ENCODE data around the gene KSR2. TPM values are rescaled to one million over a fixed set of nuclear protein-coding genes. Genes with fewer than 3 reads are reported as not detected.

Gene KSR2
- 0.47 TPM for total RNA-seq (ENCODE audit: unreplicated experiment)
- long read RNA-seq: 0 reads

DNA sequence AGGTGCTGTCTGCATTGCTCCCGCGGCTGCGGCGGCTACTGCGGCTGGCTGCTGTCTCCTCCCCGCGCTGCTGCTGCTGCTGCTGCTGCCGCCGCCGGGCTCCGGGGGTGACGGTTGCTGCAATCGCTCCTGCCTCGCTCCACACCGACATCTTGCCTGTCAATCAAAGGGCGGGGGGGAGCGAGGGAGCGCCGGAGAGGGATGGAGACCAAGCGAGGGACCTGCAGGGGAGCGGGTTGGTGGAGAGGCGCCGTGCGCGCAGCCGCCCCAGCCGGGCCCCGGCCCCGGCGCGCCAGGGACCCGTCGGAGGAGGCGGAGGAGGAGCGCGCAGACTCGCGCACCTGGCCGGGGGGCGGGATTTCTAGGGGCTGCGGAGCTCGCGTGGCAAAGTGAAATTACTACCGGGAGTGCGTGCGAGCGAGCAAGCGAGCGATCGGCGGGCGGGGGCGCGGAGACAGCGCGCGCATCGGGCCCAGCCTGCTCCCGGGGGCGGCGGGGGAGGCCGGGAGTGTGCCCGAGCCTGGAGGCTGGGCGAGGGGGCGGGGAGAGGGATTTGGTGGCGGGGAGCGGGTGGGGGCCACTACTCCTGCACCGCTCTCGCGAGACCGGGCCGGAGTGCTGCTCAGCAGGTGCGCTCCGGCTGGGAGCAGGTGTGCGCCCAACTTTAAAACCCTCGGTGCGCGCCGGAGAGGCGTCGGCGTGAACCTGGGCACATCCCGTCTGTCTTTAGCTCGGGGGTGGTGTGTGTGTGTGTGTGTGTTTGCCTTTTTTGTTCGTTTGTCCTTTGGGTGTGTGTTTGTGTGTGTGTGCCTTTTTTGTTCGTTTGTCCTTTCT is at the start of gene KSR2:
Gene KSR2, minus strand, starts transcription at position 165 of the 834 bp plus-strand sequence. CDS start 735 bp downstream, outside the sequence.
- H3K4me1 Mint-ChIP-seq (ENCODE audit: low read depth, unreplicated experiment): peaks cover 5% of the 10 kb centered on the region
- DNase-seq: peak; percentile 92
- H3K4me3 Mint-ChIP-seq (ENCODE audit: unreplicated experiment): peak within 1 kb of the TSS; percentile 95
- peak within 1 kb of the TSS; percentile 17 for H3K27ac Mint-ChIP-seq (ENCODE audit: unreplicated experiment)
- peaks cover 17% of the 10 kb centered on the region for H3K36me3 Mint-ChIP-seq (ENCODE audit: unreplicated experiment)
- peaks cover 13% of the 10 kb centered on the region for H3K27me3 Mint-ChIP-seq (ENCODE audit: unreplicated experiment)
- H3K9me3 Mint-ChIP-seq (ENCODE audit: unreplicated experiment): peaks cover 4% of the 10 kb centered on the region
- TF ChIP-seq, protein P1, sequence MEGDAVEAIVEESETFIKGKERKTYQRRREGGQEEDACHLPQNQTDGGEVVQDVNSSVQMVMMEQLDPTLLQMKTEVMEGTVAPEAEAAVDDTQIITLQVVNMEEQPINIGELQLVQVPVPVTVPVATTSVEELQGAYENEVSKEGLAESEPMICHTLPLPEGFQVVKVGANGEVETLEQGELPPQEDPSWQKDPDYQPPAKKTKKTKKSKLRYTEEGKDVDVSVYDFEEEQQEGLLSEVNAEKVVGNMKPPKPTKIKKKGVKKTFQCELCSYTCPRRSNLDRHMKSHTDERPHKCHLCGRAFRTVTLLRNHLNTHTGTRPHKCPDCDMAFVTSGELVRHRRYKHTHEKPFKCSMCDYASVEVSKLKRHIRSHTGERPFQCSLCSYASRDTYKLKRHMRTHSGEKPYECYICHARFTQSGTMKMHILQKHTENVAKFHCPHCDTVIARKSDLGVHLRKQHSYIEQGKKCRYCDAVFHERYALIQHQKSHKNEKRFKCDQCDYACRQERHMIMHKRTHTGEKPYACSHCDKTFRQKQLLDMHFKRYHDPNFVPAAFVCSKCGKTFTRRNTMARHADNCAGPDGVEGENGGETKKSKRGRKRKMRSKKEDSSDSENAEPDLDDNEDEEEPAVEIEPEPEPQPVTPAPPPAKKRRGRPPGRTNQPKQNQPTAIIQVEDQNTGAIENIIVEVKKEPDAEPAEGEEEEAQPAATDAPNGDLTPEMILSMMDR (IDR thresholded peaks at IDR 0.05; ENCODE audit: partially characterized antibody, unreplicated experiment): no peak

DNA sequence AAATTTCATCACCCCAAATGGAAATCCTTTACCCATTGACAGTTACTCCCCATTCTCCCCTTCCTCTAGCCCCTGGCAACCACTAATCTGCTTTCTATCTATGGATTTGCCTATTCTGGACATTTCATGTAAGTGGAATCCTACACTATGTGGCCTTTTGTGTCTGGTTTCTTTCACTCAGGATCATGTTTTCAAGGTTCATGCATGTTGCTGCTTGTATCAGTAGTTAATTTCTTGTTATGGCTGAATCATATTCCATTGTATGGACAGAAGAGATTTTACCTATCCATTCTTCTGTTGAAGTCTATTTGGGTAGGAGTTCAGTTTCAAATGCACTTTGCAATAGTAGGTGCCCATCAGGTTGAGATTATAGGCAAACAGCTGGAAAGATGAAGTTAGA is 49.1 kb upstream of the KSR2 start:
- H3K9me3 Mint-ChIP-seq (ENCODE audit: unreplicated experiment): peaks cover 2% of the 10 kb centered on the region
- TF ChIP-seq, protein P1 (IDR thresholded peaks at IDR 0.05; ENCODE audit: partially characterized antibody, unreplicated experiment): no peak
- no peaks in the 10 kb centered on the region for H3K4me1 Mint-ChIP-seq (ENCODE audit: low read depth, unreplicated experiment)
- peak overlapping the region; percentile 7 for H3K27ac Mint-ChIP-seq (ENCODE audit: unreplicated experiment)
- H3K27me3 Mint-ChIP-seq (ENCODE audit: unreplicated experiment): no peaks in the 10 kb centered on the region
- DNase-seq: no peak
- H3K36me3 Mint-ChIP-seq (ENCODE audit: unreplicated experiment): no peaks in the 10 kb centered on the region
- H3K4me3 Mint-ChIP-seq (ENCODE audit: unreplicated experiment): peak overlapping the region; percentile 82

DNA sequence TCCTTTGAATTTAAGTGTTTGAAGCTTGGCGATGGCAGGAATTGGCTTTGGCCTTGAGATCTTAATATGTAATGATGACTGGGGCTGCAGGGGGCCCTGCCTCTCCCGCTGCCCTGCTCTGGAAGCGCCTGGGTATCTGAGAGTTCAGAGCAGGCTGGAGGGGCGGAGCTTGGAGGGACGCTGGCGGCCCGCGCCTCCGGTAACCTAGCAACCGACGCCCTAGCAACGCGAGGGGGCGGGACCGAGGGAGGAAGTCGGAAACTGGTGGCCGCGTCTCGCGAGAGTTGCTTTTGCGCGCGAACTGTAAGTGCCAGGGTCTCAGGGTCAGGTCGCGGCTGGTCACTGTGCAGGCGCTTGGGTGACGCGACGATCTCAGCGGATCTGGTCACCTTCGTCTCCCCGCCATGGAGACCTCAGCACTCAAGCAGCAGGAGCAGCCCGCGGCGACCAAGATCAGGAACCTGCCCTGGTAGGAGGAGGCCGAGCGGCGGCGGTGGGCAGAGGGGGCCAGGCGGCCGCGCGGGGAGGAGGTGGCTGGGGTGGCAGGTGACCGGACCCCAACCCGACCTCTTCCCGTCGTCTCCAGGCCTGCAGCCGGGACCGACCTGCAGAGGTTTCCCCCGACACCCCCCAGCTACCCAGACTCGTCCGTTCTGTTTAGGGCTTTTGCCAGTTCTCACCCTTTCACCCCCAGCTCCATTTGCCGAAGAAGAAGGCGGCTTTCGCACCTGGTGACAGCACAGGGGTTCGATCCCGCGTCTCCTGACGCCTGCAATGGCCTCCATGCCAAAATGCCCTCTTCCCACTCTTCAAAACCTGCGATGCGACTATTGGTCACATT is 47.9 kb upstream of the KSR2 start, which contains the start of gene RFC5:
Gene RFC5, plus strand, starts transcription at position 280 of the 841 bp plus-strand sequence. Its CDS starts 125 bp downstream, at position 405.
- DNase-seq: peak; percentile 100
- Mint-ChIP-seq H3K4me3 (ENCODE audit: unreplicated experiment) (peak within 1 kb of the TSS; percentile 86), H3K36me3 (ENCODE audit: unreplicated experiment) (no peaks in the 10 kb centered on the region), H3K4me1 (ENCODE audit: low read depth, unreplicated experiment) (no peaks in the 10 kb centered on the region), H3K27me3 (ENCODE audit: unreplicated experiment) (no peaks in the 10 kb centered on the region), H3K27ac (ENCODE audit: unreplicated experiment) (peak within 1 kb of the TSS; percentile 8), H3K9me3 (ENCODE audit: unreplicated experiment) (peaks cover 2% of the 10 kb centered on the region)
- TF ChIP-seq, protein P1 (IDR thresholded peaks at IDR 0.05; ENCODE audit: partially characterized antibody, unreplicated experiment): no peak

DNA sequence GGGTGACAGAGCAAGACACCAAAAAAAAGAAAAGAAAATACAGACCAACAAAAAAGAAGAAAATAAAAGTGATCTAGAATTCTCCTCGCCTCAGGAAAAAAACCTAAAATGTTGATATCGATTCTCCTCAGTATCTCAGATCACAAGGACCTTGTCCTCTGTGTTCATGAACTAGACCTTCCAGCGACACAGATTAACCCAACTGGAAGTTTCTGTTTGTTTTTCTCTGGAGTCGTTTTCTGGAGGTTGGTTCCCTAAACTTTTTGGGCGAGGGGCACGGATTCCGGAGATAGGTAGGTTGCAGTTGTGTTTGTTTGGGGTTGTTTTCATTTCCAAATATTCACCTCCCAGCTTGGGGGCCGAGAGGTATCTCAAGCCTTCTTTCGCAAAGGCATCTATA is 47.2 kb upstream of the KSR2 start:
- Mint-ChIP-seq H3K9me3 (ENCODE audit: unreplicated experiment) (peaks cover 2% of the 10 kb centered on the region), H3K36me3 (ENCODE audit: unreplicated experiment) (no peaks in the 10 kb centered on the region), H3K4me1 (ENCODE audit: low read depth, unreplicated experiment) (no peaks in the 10 kb centered on the region), H3K27me3 (ENCODE audit: unreplicated experiment) (no peaks in the 10 kb centered on the region), H3K27ac (ENCODE audit: unreplicated experiment) (no peak overlapping the region), H3K4me3 (ENCODE audit: unreplicated experiment) (peak overlapping the region; percentile 86)
- DNase-seq: no peak
- TF ChIP-seq, protein P1 (IDR thresholded peaks at IDR 0.05; ENCODE audit: partially characterized antibody, unreplicated experiment): no peak
